Peyer's patch (tissue), 4 donors: ENCODE measurements around the gene KIAA1210.

ENCODE experiments used
- POLR2A ChIP-seq, 2 donors: fragments of 450-650 bp; IDR thresholded peaks; one replicate each; pipeline ENCODE4 v1.5.1; 2017; ENCODE audit warnings: antibody characterized with exemption in 2 of 2, mild to moderate bottlenecking in 2 of 2, moderate library complexity in 2 of 2
- TF ChIP-seq, protein P1 (sequence below), 6 experiments: fragments of 450-650 bp in 4 of 6; fragments of 200-600 bp in 2 of 6; sonication (generic) in 1 of 6; IDR thresholded peaks; one replicate each; pipeline ENCODE4 v1.5.1; 2017 to 2019; ENCODE audit warnings: antibody characterized with exemption in 6 of 6, mild to moderate bottlenecking in 3 of 6, moderate library complexity in 1 of 6

DNA sequence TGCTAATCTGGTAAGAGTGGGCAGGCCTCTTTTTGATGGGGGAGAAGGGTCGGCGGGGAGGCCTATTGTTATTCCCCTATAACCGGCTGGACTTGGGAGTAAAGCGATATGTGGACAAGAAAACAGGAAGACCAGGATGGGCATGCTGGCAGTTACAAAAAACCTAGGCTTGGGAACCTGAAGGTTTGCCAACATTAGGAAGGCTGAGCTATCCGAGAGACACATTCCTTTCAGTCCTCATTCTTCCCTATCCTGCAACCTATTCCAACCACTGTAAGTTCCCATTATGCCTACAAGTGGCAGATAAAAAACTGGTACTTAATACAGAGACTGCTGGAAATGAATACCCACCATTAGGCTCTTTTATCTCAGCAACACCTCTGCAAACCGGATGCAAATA, 87.2 kb downstream of the KIAA1210 start:
- TF ChIP-seq POLR2A (IDR thresholded peaks at IDR 0.05), result no peak
- TF ChIP-seq, protein P1, sequence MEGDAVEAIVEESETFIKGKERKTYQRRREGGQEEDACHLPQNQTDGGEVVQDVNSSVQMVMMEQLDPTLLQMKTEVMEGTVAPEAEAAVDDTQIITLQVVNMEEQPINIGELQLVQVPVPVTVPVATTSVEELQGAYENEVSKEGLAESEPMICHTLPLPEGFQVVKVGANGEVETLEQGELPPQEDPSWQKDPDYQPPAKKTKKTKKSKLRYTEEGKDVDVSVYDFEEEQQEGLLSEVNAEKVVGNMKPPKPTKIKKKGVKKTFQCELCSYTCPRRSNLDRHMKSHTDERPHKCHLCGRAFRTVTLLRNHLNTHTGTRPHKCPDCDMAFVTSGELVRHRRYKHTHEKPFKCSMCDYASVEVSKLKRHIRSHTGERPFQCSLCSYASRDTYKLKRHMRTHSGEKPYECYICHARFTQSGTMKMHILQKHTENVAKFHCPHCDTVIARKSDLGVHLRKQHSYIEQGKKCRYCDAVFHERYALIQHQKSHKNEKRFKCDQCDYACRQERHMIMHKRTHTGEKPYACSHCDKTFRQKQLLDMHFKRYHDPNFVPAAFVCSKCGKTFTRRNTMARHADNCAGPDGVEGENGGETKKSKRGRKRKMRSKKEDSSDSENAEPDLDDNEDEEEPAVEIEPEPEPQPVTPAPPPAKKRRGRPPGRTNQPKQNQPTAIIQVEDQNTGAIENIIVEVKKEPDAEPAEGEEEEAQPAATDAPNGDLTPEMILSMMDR (IDR thresholded peaks at IDR 0.05), result no peak
